CD4-positive, alpha-beta T cell treated with Interleukin-17A for 4 hours (primary cell): ENCODE data around the gene C5orf58.

Experiments used
- DNase-seq: peaks from one replicate; pipeline ENCODE4 v3.0.0-alpha.2; 2020; ENCODE audit warnings: mixed read lengths

Gene C5orf58

DNA sequence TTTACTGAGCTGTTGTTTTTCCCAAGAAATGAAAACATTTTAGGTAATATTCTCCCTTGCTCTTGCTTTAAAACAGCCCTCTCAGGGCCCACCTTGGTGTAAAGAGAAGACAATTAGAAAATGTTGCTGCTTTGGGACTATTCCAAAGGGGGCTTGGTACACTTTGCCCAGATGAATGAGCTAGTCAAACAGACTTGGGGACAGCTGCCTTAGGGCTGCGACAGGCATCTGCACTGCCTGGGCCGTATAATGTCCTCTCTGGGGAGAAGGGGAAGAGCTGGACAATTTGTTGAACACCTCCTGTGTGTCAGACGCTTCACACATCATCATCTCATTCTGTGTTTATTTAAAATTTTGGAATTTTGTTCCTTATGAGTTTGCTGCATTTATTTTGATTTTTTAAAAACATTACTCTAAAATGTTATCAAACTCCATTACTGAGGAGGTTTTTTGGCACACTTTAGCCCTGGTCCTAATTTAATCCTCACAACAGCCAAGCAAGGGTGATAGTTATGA is 28.8 kb downstream of the C5orf58 start:
- DNase-seq = no peak

DNA sequence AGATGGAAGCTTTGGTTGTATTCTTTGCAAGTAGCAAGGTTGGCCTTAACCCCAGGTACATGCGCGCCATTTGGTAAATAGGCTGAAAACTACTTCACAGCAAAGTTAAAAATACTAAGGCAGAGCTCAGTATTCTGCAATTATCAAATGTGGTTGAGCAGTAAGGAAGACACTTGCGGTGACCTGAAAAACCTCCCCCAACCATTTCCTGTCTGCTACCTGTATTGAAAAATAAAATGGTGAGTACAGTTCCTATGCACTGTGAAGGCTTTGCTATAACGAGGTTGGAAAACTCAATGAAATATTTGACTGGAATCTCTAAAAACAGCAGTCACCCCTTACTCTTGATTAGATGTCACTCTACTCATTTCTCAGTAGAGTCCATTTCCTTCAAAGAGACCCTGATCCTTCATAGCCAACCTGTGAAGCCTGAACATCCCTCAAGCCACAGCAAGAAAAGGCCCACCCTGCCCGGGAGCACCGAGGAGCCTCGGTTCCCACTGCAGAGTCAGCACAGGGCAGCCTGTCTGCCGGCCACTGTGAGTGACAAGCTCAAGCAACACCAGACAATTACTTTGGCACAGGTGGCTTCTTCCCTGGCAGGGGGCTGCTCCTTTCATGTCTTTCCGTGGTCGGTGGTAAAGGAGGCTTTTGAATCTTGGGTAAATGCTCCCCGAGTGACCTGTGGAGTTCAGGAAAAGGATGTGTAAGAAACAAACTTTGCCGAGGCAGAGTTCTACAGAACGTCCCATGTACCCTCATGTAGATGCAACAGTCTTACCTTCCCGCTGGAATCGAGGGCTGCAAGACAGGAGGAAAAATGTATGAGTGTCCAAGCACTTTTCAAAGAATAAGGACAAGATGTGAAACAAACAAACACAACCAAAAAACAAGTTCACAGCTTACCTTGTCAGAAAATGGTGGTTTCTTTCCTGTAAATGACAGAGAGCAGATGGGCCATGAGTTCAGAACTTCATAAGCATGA is 29.6 kb downstream of the C5orf58 start:
- DNase-seq = peak; percentile 66

DNA sequence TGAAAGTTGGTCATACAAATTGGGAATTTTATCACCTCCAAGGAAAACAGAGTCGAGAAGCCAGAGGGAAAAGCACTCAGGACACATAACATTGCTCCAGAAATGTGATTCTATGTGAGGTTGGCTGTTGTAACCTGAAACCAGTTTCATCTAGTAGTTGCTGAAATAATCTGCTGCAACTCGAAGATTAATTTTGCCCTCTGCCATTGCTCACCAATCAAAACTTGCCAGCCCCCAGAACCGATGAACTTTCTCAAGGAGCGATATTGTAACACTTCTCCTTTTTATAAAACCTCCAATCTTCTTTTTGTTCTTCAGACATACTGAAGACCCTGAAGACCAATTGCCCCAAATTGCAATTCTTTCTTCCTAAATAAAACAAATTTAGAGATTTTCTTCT is 31.1 kb downstream of the C5orf58 start:
- no peak for DNase-seq

DNA sequence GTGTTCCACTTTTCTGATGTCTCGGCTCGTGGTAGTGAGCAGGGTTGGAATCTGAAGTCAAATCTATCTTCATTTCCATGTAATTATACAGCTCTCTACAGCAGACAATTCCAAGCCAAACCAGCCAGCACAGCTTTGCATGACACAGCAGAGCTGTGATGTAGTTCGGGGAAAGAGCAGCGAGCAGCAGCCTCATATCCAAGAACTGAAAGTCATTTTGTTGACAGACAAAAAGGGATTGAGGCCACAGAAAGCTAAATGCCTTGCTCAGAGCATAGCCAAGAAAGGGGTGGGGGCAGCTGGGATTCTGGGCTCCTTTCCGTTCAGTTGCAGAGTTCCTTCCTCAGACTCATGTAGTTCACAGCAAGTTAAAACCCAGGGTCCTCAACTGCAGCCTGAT is 32.7 kb downstream of the C5orf58 start:
- peak; percentile 19 for DNase-seq

DNA sequence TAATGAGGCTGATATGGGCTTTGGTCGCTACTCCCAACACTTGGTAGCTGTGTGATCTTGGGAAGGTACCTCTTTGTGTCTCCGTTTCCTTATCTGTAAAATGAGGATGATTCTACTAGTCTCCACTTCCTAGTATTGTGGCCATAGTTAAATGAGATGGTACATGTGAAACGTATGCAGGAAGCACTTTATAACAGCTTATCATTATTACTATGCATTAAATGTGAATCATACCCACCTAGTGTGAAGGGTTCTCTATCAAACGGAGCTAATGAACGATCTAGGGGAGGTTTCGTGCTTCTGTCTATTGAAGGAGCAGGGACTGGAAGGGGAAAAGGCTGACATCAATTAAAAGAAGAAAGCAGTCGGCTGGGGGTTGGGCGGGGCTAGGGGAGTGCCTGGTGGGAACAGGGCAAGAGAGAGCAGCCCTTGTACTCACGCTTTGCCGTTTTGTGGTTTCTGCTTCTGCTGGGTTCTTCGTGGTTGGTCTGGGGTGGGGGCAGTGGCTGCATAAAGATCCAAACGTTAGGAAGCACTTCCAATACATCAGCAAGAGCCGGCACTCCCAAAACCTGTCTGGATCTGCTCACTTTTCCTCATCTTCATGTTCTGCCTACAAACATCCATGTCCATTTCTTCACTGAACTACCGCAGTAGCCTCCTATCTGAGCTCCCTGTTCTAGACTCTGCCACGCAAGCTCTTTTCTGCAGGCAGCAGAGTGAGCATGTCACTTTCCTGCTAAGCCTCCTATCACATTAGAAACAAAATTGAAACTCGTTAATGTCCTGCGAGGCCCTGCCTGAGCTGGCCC is 34.0 kb downstream of the C5orf58 start:
- peak; percentile 83 for DNase-seq

DNA sequence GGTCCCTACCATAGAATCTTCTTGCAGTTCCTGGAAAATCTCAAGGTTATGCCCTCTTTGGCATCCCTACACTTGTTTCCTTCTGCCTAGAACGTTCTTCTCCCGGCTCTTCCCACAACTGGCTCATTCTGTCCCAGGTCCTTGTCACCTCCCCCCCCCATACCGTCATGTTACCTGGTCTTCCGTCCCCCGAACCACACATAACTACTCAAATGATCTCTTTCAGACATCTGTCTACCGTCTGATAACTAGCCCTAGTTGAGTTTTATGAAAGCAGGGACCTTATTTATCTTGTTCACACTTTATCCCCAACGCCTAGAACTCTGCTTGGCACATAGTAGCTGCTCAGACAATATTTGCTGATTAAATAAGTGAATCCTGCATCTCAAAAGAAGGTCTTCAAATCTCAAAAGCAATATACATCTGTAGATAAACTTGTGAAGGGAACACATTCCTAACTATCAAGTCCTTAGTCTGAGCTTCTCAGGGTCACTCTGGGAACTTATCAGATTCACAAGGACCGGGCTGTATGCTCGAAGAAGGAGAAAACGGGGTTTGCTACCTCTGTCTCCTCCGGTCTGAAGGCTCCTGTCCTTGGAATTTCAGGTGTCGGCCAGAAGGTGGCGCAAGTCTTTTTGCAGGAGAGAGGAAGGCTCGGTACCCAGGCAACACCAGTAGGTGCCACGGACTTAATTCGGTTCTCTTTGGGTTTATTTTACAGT is 34.8 kb downstream of the C5orf58 start:
- DNase-seq = peak; percentile 87

DNA sequence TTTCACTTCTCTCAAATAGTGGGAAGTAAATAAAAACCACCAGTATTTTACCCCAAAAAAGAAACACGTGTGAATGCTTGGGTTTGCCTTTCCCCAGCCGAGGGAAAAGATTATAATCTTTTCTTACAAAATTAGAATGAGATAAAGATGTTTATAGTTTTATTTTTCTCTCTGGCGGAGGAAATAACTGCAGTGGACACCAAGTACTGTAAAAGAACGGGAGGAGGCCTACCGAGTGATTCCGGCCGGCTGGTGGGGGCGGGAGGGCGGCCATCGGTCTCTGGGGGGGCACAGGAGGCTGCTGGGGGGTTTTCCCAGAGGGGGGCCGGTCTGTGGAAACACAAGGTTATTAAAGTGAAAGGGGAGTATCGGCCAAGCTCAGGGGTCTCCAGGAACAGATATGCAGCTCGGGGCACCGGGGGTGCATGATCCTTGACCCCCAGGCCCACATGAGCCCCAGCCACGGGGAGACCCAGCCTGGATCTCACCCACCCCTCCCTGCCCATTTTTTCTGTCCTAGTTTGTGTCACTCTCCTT is 35.4 kb downstream of the C5orf58 start:
- DNase-seq = no peak

DNA sequence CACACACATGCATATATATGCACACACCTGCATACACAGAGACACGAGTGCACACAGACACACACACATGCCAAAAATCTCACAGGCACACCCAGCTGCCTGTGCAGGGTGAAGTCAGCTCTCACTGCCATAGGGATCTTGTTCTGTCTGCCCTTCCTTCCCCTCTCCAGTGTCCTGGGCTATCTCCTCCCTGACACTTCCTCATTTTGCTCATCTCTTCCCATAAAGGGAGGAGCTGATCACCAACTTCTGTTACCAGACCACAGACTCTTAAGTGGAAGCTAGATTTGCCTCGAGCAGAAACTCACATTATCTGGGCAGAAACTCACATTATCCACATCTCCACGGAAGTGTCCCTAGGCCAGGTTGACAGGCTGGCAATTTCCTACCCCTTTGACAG is 36.1 kb downstream of the C5orf58 start:
- no peak for DNase-seq

DNA sequence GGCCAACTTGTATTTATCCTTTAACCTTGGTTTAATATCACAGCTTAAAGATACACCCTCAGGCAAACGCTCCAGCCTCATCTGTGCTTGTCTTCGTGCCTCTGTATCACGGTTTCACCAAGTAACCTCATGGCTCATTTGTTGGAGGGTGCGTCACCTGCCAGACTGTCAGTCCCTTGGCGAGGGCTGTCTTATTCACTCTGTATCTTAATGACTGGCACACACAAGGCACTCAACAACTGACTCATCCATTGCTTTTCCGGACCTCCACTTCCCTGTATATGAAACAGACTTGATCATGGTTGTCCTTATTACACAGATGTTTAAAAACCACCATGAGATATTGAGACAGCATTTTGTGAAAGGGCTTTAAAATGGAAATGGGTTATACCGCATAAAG is 36.8 kb downstream of the C5orf58 start:
- peak; percentile 67 for DNase-seq

DNA sequence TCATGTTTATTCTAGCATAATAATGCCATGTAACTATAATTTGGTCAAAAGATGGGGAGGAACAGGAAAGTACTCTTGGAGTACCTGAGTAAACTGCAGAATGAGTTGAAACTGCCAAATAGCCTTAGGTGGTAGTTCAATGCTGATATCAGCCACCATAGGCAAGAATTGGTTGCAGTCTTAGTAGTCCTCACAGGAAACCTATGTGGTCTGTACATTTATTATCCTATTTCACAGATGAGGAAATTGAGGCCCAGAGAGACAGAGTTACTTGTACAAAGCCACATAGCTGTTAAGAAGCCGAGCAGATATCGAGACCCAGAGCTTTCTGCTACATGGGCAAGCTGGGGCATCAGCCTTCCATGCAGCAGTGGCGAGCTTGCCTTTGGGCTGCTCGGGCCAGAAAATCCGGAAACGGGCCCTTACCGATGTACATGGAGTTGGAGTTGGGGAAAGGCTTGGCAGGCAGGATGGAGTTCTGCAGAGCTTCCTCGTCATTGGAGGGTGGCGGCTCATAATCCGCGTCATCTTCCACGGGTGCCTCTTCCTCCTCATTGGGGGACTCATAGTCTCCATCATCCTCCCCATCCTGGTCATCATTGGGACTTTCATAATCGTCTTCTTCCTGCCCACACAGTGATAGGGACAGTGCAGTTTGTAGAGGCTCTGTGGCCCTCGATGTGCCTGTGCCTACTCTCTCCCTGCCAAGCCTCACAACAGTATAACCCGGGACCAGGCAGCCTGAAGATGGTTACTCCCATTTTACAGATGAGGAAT is 37.7 kb downstream of the C5orf58 start:
- no peak for DNase-seq

DNA sequence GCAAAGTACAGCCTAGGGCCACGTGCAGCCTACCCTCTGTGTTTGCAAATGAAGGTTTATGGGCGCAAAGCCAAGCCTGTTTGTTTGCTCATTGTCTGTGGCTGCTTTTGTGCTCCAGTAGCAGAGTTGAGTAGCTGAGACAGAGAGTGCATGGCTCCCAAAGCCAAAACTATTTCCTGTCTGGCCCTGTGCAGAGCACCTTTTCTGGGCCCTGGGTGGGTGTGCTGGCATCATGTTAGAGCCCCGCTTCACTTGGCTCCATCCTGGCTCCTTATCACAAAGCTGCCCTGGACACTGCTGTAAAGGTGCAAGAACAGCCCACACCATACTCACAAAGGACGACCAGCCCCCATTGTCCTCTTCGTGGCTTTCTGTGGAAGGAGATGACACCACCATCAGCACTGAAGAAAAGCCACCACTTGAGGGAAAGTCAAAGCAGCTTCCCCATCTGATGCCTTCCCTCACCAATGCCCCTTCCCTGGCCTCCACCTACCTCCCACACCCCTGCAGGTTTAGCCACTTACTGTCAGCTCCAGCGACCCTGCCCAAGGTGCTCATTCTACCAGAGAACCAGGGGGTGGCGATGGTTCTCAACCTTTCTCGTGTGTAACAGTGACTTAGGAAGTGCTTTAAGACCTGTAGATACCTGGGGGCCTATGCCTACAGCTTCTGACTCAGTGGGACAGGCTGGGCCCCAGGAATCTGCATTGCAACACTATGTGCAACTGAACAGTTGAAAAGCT is 41.4 kb downstream of the C5orf58 start:
- peak; percentile 78 for DNase-seq

DNA sequence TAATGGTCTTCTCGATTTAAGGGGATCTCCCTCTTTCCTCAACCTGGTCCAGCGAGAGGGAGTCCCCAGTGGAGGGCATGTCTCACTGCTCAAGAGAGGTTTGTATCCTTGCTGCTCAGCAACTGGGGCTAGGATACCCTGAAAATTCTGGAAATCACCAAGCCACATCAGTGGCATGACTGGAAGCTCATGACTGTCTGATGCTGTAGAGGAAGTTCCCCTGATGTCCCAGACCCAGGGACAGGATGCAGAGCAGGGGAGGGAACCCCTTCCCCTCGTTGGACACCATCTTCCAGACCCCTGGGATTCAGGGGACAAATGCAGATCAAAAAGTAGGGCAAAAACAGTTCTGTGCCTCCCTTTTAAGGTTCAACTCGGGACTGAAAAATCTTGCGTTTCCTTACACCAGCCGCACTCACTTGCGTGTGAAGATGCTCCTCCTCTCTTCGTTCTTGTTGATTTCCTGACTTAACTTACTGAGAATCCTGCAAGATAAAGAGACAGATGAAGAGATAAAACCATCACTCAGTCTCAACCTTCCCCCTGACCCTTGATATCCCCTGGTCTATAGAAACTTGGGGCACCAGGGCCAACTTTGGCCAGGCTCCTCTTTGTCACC is 42.7 kb downstream of the C5orf58 start:
- peak; percentile 55 for DNase-seq

DNA sequence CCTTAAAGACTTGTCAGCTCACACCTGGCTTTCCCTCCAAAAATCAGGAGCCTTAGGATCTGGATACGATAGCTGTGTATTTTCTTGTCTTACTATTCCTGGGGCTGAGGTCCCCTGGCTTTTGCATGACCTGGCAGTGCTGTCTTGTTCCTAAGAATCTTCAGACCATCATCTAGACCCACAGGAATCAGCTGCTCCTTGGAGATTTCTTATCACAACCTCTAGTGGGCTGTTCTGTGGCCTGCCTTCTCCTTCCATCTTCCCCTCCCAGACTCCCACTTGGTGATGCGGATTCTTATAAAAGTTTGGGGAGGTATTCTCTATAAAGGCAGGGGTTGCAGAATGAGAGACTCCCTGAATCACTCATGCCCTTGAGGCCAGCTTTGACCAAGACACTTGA is 43.4 kb downstream of the C5orf58 start:
- no peak for DNase-seq

DNA sequence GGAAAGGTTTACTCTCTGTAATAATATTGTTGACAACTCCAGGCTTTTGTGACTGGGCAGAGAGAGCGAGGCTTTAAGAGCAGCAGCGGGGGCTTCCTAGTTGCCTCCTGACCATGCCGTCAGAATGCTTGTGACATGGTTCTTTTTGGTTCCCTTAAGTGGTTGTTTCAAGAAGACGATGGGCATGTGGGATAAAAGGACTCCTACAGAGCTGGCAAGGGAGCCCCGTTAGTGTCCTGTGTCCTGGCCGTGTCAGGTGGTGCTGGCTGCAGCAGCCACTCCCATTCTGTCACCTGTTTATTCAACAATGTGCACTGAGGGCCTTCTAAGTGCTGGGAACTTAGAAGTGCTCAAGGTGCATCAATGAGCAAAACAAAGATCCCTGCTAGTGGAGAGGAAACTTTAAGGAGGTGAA is 45.1 kb downstream of the C5orf58 start:
- no peak for DNase-seq

DNA sequence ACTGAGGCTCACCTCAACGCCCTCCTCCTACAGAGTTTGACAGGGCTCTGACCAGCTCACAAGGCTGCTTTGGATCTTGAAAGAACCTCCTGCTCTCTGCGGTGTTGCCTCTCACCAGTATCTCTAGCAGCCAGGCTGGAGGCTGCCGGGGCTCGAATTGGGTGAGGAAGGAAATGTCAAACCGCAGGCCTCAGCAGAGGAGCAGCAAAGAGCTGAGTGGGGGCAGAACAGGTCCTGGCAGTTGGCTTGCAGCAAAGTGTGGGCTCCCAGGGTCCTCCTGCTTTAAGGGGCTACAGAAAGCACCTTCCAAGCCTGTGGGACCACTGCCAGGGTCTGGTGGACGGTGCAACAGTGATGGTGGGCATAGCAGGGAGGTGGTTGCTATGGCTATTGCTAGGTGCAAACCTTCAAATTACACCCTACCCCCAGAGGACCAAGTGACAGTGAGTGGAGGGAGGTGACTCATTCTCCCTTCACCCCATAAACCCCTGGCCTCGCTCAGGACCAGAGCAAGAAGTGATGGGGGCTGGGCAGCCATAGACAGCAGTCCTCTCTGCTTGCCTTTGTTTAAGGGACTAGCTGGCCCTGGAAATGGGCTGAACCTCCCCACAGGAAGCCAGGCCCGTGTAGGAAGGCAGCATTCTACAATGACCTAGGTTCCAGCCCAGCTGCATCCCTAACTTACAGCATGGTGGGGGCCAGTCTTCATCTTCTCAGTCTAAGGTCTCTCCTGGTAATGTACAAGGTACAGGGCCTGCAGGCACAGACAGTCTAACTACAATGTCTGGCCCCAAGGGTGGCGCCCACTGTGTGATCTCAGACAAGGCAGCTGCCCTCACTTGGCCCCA is 46.0 kb downstream of the C5orf58 start:
- DNase-seq = peak; percentile 90

DNA sequence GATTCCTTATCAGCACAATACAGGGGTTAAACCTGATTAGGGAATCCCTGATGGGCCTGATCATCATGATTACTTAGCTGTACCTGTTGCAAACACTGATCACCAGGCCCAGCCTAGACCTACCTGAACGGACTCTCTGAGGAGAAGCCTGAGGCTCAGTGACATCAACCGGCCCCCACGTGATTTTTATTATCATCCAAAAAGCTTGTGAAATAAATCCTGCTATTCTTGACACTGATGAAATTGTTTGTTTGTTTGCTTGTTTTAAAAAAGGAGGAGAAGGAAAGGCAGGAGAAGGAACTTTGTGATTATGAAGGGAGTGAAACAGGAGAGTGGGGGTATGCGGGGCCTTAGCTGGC is 46.7 kb downstream of the C5orf58 start:
- DNase-seq = no peak

DNA sequence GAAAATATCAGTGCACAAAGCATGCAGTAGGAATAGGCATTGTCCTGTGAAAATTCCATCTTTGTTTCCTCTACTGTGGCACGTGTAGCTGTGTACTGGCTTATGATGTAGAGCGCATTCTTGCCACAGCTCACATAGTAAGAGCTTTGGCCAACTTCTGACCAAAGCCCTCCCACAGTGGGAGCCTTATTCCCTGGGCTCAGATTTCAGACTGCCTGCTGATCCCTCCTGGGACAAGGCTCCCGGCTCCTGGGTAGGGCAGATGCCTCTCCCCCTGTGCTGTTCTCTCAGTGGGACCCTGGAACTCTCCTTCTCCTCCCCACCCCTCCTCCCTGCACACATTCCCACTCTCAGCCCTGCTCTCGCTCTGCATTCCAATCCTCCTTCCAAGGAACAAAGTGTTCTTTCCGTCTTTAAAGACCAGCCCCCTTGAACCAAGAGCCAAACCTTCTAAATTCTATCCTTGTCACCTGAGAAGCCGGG is 47.3 kb downstream of the C5orf58 start:
- no peak for DNase-seq

DNA sequence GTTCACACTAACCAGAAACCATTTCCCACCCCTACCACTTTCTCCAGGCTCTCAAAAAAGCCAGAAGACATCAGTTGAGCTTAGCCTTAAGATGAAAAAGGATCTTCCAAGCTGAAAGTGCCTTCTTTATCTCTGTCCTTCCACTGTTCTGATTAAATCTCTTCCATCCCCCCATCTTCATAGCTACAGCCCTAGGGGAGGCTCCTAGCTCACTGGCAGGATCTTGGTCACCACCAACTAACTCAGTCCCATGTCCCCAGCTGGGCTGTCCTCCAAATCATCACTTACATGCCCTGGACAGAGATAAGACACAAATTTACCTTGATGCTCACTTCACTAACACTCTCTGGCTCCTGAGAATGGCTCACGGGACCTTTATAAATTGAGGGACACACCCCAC is 50.5 kb downstream of the C5orf58 start:
- DNase-seq = no peak

DNA sequence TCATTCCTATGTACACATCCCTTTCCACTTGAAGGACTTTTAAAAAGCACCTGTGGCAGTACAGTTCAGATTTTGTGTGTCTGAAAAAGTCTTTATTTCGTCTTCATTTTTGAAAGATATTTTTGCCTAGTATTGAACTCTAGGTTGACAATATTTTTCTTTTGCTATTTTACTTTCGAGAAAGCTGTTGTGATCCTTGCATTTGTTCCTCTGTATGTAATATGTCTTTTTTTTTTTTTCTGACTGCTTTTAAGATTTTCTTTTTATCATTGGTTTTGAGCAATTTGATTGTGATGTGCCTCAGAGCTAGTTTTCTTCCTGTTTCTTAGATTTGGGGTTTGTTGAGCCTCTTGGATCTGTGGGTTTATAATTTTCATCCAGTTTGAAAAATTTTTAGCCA is 51.4 kb downstream of the C5orf58 start:
- DNase-seq = no peak

DNA sequence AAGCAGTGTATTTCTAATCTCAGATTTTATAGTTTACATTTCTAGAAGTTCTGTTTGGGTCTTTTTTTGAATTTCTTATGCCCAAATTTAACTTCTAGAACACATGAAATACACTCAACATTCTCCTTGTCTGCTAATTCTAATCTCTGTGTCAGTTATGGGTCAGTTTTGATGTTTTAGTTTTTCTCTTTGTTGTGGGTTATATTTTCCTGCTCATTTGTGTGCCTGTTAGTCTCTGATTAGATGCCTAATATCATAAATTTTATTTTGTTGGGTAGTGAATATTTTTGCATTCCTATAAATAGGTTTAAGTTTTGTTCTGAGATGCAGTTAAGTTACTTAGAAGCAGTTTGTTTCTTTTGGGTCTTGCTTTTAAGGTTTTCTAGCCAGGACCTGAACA is 52.4 kb downstream of the C5orf58 start:
- DNase-seq = no peak
